GM18868 (cell line): Measurements from ENCODE around the gene TUNAR.

Experiments
- ATAC-seq: cut with Tn5 transposase; IDR thresholded peaks from one replicate; pipeline ENCODE4 v1.9.1; 2021; ENCODE audit warnings: mild to moderate bottlenecking, moderate library complexity; ENCODE audit not compliant: unreplicated experiment

Gene TUNAR

DNA sequence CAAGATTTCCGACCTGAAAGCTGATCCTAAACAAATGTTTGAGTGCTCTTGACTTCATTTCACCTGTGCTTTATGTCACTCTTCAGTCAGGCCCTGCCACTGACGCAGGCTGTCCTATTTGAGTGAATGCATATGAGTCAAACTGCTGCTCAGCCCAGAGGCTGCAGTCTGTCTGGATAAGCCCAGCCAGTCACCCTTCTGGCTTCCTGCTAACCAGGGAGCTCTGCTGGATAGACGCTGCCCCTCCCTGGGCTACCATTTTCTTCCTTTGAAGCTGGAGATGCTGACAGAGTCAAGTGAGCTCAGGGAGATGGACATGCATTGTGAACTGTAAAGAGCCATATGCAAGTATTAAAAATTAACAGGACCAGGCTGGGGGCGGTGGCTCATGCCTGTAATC is 5.1 kb upstream of the TUNAR start:
- no peak for ATAC-seq

DNA sequence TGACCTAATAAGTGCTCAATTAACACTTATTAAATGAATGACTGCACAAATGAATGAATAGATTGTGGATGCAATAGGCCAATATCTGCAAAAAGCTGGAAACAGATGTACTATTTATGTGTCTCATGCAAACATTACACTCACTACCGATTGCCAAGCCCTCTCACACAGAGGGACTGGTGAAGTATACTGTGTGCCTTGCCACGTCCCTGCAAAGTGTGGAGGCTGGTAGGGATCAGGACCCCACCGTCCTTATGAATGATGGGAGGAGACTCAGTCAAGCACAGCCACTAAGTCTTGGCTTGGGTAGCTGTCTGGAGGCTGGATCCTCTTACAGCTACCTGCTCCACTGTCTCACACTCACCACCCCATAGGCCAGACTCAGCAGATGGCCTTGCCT is 3.9 kb upstream of the TUNAR start:
- no peak for ATAC-seq

DNA sequence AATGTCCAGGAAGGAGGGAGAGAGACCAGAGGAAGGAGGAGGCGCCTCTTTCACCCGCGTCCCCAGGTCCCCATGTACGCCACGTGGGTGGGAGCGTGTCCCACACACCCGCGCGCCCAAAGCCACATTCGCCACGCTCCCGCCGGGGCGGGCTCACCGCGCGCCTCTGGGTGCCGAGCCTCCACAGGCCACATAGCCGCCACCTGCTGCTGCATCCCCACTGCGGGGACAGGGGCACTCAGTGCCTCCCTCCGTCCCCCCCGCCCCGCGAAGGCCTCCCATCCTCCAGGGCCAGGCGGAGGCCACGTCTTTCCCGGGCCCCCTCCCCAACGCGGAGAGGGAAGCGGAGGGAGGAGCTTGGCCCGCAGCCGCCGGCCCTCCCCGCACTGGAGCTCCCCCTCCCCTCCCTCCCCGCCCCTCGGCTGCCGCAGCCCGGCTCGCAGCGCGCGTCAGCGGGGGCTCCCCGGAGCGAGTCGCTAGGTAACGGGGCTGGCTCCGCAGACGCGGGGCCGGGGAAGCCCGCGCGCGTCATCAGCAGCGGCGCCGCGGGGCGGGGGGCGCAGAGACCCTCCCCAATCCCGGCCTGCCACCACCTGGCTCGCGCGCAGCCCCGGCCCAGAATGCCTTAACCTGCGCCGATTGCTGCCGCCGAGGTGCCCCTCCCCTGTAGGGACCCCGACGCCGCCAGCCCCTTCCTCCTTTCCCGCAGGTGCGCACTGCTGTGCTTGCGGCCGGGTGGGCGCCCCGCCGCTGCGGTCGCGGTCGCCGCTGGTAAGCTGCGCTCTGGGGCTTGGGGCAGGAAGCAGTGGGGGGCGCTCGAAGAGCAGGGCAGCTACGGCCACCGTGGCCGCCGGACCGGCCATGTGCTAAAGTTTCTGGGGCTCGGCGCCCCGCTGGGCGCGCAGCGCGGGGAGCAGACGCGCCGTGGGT is 536 bp upstream of the TUNAR start:
- ATAC-seq, result no peak

DNA sequence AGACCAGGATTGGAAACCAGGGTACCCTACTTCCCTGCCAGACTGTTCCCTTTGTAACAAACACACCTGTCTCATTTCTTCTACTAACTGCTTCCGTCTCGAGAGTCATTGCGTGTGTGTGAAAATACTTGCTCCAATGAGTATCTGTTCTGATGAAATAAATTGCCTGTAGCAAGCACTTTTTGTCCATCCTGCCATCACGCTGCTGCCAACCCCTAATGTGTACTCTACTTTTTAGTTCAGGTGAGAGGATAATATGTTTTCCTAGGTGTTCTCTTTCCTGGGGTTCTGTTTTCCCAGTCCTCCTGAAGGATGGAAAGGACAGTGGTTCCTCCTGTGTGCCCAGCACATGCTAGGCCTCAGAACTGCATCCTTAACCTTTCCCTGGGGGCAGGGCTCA is 1.0 kb downstream of the TUNAR start:
- no peak for ATAC-seq

DNA sequence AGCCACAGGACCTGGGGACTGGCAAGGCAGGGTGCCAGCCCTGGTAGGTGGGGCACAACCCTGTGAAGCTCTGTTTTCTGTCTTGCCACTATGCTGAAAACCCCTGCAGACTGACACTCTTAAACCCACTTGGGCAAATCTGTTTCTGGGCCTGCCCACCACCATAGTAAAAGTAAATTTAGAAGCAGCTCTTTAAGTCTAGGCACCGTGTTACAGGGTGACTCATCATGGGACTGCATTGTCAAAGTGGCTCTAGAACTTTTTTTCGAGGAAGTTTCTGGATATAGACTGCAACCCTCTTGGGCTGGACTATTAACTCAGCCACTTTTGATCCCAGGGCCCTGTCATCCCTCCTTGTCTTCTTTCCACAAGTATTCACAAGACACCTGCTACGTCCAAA is 7.7 kb downstream of the TUNAR start:
- ATAC-seq, result no peak

DNA sequence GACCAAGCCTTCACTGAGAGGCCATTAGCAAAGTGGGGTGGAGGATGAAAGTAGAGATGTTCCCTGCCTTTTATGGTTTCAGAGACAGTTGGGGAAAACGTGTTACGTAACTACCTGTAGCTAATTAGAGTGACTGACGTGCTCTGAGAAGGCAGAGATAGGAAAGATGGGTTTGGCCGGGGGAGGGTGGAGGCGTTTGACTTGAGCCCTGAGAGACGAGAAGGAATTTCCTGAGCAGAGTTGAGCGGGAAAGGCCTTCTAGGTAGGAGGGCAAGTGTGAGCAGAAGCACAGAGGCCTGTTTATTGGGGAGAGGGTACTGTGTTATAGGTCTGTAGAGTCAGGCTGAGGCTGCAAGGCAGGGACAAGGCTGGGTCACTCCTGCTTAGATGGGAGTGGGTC is 8.6 kb downstream of the TUNAR start:
- ATAC-seq, result no peak

DNA sequence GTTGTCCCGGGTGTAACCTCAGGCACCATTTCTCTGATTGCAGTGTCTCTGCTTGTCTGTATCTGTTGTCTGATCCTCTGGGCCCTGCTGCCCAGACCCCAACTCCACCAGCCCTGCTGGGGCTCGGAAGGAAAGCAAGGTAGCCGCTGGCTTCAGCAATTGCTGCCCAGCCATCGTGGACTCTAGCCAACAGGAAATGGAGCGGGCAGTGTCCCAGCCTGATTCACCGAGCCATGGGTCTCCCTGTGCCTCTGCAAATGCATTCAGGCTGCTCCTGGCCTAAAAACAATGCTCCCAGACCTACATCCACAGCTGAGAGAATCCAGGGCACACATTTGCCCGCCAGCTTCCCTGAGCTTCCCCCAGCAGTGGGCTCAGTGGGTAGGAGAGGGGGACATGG is 9.2 kb downstream of the TUNAR start:
- ATAC-seq, result no peak

DNA sequence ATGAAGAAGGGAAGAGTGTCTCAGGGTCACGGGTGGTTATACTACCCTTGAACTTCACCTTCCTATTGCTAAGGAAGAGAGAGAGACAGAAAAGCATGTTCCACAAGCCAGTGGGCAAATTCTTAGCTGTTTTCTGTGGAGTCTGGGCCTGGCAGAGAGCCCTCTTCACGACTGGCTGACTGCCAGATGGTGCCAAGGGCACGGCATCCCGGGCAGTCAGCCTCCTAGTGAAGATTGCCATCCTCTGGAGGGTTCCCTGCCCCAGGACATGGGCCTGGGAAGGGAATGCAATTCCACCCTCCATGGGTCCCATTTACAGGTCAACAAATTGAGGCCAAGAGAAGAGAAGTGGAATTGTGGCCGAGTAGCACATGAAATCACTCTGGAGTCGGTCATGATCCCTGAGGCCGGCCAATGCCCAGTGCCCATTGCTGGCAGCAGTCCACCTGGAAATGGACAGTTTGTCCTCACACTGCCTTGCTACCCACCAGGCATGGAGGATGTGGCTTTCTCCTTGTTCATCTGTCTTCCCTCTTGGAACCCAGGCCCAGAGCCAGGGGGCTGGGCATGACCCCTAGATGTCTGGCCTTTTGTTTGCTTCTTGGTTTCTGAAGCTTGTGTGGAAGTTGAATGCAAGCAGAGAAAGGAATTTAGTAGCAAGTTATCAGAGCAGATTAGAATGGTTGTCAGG is 9.9 kb downstream of the TUNAR start:
- ATAC-seq, result no peak

DNA sequence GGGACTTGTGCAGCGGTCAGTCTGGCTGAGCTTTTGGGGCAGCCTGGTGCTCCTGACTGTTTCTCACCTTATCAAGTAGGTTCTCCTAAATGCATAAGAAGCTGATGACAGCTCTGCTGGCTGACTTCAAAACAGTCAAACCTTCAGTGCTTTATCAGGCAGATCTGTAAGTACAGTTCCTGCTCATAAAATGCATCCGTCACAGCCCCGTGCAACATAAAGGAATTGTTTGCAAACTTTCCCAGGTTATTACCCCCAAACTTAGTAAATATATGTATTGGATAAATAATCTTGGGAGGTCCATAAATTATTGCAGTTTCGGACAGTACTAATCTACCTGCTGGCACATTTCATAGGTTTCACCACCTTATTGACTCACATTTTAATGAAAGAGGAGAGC is 10.7 kb downstream of the TUNAR start:
- ATAC-seq, result no peak

DNA sequence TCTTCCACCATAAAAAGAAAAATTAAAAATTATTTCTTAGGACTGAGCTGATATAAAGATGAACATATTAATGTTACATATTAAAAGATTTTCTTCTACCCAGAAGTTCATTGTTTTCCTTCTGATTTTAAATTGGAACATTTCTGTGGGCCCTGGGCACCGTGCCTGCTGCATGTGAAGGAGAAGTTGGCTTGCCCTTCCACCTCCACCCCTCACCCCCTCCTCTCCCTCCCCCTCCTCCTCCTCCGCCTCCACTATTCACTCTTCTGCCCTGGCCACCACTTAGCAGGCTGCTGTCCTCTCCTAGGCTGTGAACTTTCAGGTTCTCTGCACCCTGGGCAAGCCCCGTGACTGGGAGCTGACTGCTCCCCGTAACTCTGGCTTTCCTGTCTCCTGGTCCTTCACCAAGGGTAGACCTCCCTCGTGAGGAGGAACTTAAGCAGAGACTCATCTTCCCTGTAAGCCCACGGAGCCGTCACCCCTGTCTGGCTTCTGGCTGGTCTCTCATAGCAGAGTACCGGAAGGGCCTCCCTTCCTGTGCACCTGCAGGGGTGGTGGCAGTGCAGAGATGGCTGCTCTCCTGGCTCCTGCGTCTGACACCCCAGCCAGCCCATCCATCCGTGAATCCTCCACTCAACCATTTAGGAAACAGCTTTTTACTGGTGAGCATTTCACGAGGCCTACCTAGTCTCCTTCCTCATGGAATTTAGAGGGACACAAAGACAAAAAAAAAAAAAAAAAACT is 12.8 kb downstream of the TUNAR start:
- ATAC-seq, result no peak

DNA sequence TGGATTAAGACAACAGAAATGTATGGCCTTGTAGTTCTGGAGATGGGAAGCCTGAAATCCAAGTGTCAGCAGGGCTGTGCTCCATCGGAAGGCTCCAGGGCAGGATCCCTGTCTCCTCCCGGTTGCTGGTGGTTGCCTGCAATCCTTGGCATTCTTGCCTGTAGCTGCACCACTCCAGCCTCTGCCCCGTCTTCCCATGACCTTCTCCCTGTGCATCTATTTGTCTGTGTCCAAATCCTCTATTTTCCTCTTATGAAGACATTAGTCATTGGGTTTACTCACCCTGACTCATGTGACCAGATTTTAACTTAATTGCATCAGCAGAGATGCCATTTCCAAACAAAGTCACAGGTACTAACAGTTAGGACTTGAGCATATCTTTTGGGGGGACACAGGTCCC is 15.1 kb downstream of the TUNAR start:
- no peak for ATAC-seq

DNA sequence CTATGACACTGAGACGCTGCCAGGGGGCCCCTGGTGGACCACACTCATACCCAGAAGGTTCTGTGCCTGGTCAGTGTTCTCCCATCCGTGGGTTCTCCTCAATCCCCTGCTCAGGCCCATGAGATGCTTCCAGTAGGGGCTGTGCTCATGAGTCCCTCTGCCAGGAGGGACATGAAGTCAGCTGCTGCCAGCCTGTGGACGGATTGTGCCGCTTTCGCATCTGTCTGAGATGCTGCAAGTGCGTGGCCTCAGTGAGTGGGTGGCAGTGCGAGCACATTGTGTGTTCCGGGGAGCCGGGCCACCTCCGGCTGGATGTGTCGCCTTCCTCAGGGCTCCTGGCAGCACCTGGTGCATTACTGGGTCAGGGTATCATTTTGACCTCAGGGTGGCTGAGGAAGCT is 15.5 kb downstream of the TUNAR start:
- ATAC-seq, result no peak

DNA sequence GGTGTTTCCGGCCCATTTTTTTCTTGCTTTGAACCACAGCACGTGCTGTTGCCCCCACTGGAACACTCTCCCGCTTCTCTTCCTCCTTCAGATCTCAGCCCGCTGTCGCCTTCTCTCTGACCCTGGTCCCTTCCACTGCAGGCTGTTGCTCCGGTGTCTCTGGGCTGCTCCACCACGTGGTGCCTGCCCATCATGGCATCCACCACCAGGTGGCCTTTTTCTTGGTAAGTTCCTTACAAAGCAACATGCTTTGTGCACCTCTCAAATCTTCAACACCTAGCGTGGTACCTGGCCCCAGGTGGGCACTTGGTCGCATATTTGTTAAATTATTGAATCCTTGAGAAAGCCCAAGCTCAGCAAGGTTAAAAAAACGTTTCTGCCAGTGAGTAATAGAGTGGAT is 19.1 kb downstream of the TUNAR start:
- ATAC-seq, result no peak

DNA sequence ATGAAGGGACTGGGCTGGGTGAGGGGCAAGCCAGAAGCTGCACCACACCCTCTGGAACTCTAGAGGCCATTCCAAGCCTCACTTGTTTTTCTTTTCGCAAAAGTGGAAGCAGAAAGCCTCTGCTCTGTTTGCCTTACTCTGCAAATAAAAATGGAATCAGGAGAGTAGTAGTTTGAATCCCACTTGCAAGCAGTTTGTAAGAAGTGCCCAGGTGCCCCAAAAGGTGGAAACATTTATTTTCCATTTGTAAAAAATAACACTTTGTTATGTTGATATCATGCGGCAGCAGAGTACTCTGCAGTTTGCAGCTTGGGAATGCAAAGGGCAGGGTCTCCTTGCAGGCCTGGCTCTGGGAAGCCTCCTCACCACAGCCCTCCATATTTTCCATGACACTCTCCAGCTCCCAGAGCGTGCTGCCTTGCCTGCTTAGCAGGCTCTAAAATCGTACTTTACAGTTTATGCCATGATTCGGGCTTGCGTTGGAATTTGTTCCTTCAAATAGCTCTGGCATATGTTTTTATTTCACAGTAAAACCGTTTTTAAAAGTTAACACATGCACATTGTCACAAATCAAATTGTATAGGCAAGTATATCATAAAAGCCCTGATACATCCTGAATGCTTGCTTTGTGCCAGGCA is 20.0 kb downstream of the TUNAR start:
- no peak for ATAC-seq

DNA sequence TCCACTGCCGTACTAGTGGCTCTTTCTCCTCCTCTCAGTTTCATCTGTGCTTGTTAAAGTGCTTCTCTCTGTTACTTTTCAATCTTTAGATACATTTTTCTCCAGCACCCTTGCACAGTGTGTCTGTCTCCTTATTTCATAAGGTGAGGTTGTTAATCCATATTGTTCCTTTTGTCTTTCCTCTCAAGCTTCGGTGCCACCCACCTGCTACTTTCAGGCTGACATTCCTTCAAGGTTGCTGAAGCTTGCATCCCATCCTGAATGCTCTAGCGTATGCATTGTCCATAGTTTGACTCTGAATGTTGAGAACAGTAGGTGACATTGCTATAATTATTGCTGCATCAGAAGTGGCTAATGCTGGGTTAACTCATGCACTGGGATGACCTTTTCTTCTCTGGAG is 20.6 kb downstream of the TUNAR start:
- ATAC-seq, result no peak

DNA sequence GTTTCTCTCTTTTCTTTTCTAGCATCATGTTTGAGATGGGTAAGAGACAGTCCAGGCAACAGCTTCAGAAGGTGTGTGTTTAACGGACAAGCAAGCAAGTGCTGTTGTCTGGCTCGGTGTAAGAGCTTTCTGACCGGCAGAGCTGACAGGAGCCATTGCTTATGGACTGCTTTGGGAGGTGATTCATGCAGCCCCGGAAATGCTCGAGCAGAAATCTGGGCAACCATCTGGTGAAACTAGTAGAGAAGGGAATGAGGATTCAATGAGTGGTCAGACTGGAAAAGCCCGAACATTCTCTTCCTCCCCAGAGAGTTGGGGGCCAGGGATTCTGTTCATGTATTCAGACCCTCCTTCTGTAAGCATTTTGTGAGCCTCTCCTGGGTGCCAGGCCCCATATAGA is 24.4 kb downstream of the TUNAR start:
- no peak for ATAC-seq

DNA sequence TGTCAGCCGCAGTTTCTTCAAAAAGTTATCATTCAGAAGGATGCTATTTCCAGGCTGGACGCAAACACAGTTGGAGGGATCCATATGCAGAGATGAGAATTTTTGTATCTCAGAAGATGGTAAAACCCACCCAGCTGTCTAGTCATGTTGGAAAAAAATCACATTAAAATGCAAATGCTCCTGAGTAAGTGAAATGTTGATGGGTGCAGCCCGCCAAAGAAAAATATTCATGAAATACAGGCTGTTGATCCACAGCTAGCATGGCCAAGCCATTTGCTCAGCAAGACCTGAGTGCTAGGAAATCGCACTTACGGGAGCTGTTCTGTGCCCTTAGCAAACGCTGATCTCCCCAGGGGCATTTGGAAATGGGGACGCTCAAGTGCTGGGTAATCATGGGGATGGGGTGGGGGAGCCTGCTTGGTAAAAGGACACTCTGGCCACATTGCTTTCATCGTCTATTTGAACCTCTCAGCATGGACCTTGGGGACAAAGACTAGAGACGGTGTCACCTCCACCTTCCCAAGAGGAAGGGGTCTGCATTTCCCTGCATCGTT is 25.7 kb downstream of the TUNAR start:
- no peak for ATAC-seq

DNA sequence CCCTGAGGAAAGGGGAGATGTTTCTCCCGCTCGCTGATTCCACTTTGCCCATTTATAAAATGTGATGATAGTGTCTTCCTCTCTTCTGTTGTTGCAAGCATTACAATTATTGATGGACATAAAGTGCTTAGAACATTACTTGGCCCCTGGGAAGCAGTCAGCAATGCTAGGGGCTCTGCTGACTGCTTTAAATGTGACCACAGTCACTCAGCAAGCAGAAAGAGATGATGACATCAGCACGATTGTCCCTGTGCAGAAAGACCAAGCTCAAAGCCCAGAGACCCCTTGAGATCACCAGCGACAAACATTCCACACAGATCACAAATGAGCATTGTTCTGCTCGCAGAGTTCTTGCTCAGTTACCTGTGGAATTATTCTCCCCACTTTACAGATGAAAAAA is 26.5 kb downstream of the TUNAR start:
- ATAC-seq, result no peak

DNA sequence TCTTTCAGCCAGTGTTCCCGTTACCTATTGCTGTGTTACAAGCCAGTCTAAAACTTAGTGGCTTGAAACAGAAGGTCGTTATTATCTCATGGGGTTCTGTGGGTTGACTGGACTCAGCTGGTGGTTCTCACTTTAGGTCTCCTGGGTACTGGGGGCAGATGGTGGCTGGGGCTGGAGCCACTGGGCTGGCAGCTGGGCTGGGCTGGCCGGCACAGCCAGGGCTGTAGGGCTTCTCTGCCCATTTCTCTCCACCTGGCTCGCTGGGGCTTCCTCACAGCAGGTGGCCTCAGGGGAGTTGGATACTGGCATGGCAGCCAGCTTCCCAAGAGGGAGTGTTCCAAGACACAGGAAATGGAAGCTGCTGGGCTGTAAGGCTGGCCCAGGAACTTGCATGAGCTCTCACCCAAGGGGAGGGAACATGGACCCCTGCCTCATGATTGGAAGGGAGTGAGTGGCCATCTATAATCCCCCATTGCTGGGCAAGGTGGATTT is 27.0 kb downstream of the TUNAR start:
- no peak for ATAC-seq

DNA sequence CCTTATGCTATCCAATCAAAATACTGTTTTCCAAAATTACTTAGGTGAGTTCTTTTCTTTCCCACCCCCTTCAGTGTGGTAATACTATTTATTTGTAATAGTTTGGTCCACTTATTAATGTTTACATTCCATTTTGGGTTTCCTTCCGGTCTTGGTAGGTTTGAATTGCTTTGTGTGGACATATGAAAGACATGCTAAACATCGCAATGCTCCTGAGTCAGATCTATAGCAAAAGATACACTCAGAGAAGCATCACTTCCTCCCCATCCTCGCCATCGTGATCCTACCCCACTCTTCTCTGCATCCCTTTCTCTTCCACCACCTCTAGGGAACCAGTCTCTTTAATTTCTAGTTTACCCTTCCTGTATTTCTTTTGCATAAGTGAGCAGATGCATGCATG is 30.0 kb downstream of the TUNAR start:
- ATAC-seq, result no peak

DNA sequence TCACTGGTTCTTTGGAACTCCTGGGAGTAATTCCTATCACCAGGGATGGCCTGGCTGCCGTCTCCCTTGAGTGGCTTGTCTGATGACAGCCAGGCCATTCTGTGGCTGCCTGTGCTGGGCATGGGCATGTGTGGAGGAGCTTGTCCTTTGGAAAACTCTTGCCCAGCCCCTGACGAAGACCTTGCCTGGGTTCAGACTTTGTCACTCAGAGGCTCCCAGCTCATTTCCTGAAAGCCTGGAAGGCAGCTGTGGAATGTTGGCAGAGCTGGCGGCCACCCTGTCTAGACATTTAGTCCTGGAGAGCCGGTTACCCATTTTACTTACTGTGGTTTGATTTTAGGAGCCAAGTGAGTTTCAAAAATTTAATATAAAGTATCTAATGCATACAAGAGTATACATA is 34.0 kb downstream of the TUNAR start:
- no peak for ATAC-seq
